K562 (cell line): ENCODE measurements around the gene GBP7. TPM values are rescaled to one million over a fixed set of nuclear protein-coding genes. Genes with fewer than 3 reads are reported as not detected.

Experiments used
- ATAC-seq: fragments of 200-7000 bp; cut with Tn5 transposase; 3 replicates; pipeline ENCODE4 v1.9.1; 2020; ENCODE audit warnings: moderate library complexity
- BruUV-seq: library from RNA; stranded (reverse); fragments of 400-500 nt; replicated peaks from 2 replicates; lab custom pipeline; 2021; lab: Mats Ljungman, UMichigan
- CTCF ChIA-PET: fragments of 300-600 bp; formaldehyde crosslinking; extraction: SDS; loops from one replicate; lab custom pipeline; 2021; ENCODE audit warnings: low intra/inter-chr PET ratio; lab: Yijun Ruan, JAX
- POLR2A ChIA-PET: fragments of 300-600, 350-650 bp; sonication (Branson Sonifier 250); formaldehyde crosslinking; extraction: SDS; loops from one replicate; lab custom pipeline; 2021; ENCODE audit warnings: antibody characterized with exemption, inconsistent platforms; lab: Yijun Ruan, JAX
- DNase-seq, 4 experiments: peaks; one replicate each; pipeline versions ENCODE4 v3.0.0 to v3.0.0-alpha.2; 2011 to 2018; ENCODE audit warnings: low spot score in 3 of 4, mixed read lengths in 3 of 4; ENCODE audit errors: extremely low read depth in 1 of 4
- FAIRE-seq: peaks from 2 replicates; lab custom pipeline; 2011; peaks lifted over from hg19 to GRCh38; lab: Jason Lieb, UNC
- H2AFZ ChIP-seq: 2 replicates; pipeline ENCODE4 v1.6.0; 2011; ENCODE audit warnings: low read depth, low read length, control low read depth, inconsistent platforms
- H3K27ac ChIP-seq: fragments of 200-600 bp; 3 replicates; pipeline ENCODE4 v1.8.0; 2011; ENCODE audit warnings: low read depth, mild to moderate bottlenecking, control low read depth, inconsistent platforms, low read length, moderate library complexity, mixed read lengths; ENCODE audit errors: extremely low read depth
- H3K27me3 ChIP-seq, 2 experiments: fragments of 300-600 bp in 1 of 2; 2 replicates in 1 of 2; 3 replicates in 1 of 2; pipeline versions ENCODE4 v1.6.0 to v1.8.0; 2011; ENCODE audit warnings: inconsistent platforms in 2 of 2, low read length in 2 of 2, mild to moderate bottlenecking in 1 of 2, mixed read lengths in 1 of 2, moderate library complexity in 1 of 2; ENCODE audit not compliant: control insufficient read depth in 2 of 2, insufficient read depth in 2 of 2
- H3K36me3 ChIP-seq: fragments of 300-600 bp; 3 replicates; pipeline ENCODE4 v1.8.0; 2011; ENCODE audit warnings: mild to moderate bottlenecking, low read length, inconsistent platforms; ENCODE audit not compliant: control insufficient read depth, insufficient read depth
- H3K4me1 ChIP-seq, 2 experiments: fragments of 200-600 bp in 1 of 2; replicated peaks in 1 of 2; 2 replicates in 1 of 2; 3 replicates in 1 of 2; pipeline versions ENCODE4 v1.5.1 to v1.8.0; 2011; ENCODE audit warnings: inconsistent platforms in 2 of 2, low read length in 2 of 2, mild to moderate bottlenecking in 1 of 2, mixed read lengths in 1 of 2, moderate library complexity in 1 of 2; ENCODE audit not compliant: control insufficient read depth in 2 of 2, insufficient read depth in 2 of 2
- H3K4me2 ChIP-seq: 2 replicates; pipeline ENCODE4 v1.6.1; 2011; ENCODE audit warnings: low read length, control low read depth, inconsistent platforms, mixed read lengths; ENCODE audit not compliant: insufficient read depth
- H3K4me3 ChIP-seq: fragments of 200-600 bp; sonication (generic), shearing (Covaris generic); 2 replicates; pipeline ENCODE4 v1.5.1; 2016; ENCODE audit warnings: control low read depth, inconsistent platforms
- H3K79me2 ChIP-seq: fragments of 200-600 bp; 3 replicates; pipeline ENCODE4 v1.8.0; 2011; ENCODE audit warnings: low read length, inconsistent platforms; ENCODE audit not compliant: control insufficient read depth, insufficient read depth
- H3K9ac ChIP-seq, 2 experiments: 2 replicates each; pipeline versions ENCODE4 v1.6.0 to v1.6.1; 2011; ENCODE audit warnings: low read depth in 2 of 2, low read length in 2 of 2, control low read depth in 1 of 2, inconsistent platforms in 1 of 2, mild to moderate bottlenecking in 1 of 2, mixed read lengths in 1 of 2; ENCODE audit not compliant: insufficient read depth in 1 of 2
- H3K9me1 ChIP-seq: one replicate; pipeline ENCODE4 v1.6.0; 2011; ENCODE audit warnings: inconsistent platforms, mild to moderate bottlenecking, low read length, moderate library complexity; ENCODE audit not compliant: control insufficient read depth, insufficient read depth
- H3K9me3 ChIP-seq: replicated peaks from 2 replicates; pipeline ENCODE4 v1.5.1; 2011; ENCODE audit warnings: low read depth, low read length, inconsistent platforms; ENCODE audit not compliant: control insufficient read depth, insufficient read depth
- H4K20me1 ChIP-seq: replicated peaks from 2 replicates; pipeline ENCODE4 v1.6.1; 2011; ENCODE audit warnings: low read length, inconsistent platforms, mixed read lengths; ENCODE audit not compliant: control insufficient read depth, insufficient read depth
- CBFA2T2 ChIP-seq: fragments of 450-650 bp; conservative IDR thresholded peaks from 2 replicates; pipeline ENCODE4 v1.6.1; 2017; ENCODE audit warnings: mild to moderate bottlenecking
- EZH2 ChIP-seq: IDR thresholded peaks from 2 replicates; pipeline ENCODE4 v1.6.1; 2012; ENCODE audit warnings: low read depth, mild to moderate bottlenecking, inconsistent platforms, low read length, borderline replicate concordance
- FUS ChIP-seq: fragments of 200-400 bp; formaldehyde crosslinking; optimal IDR thresholded peaks from 2 replicates; pipeline ENCODE3; 2017; ENCODE audit warnings: low read depth, low read length
- HMG20A ChIP-seq: fragments of 450-650 bp; formaldehyde crosslinking; conservative IDR thresholded peaks from 2 replicates; pipeline ENCODE4 v1.4.0; 2020; ENCODE audit warnings: mild to moderate bottlenecking, mixed read lengths
- IFI16 ChIP-seq: fragments of 250-450 bp; sonication (Bioruptor Pico); IDR thresholded peaks from 2 replicates; pipeline ENCODE4 v2.1.2; 2022; ENCODE audit warnings: mild to moderate bottlenecking, inconsistent platforms
- RCOR1 ChIP-seq, 2 experiments: IDR thresholded peaks; 2 replicates each; pipeline ENCODE4 v1.6.1; 2012; ENCODE audit warnings: low read depth in 2 of 2, low read length in 2 of 2, borderline replicate concordance in 1 of 2, improper control_type of control experiment in 1 of 2
- SMAD1 ChIP-seq: fragments of 150-350 bp; IDR thresholded peaks from 2 replicates; pipeline ENCODE4 v1.6.1; 2014; ENCODE audit warnings: low read length, low read depth; ENCODE audit not compliant: partially characterized antibody
- ZNF143 ChIP-seq: sonication (generic); formaldehyde crosslinking; IDR thresholded peaks from 2 replicates; pipeline ENCODE4 v1.9.0; 2022; ENCODE audit warnings: mild to moderate bottlenecking, missing genetic modification reagents
- ZNF175 ChIP-seq: fragments of 200-800 bp; sonication (Bioruptor generic); IDR thresholded peaks from 2 replicates; pipeline ENCODE4 v1.6.1; 2016; ENCODE audit warnings: low read depth, mild to moderate bottlenecking, missing genetic modification characterization, missing compliant biosample characterization
- ZNF408 ChIP-seq: fragments of 250-450 bp; sonication (Bioruptor Pico); IDR thresholded peaks from 2 replicates; pipeline ENCODE4 v1.4.0; 2020; ENCODE audit warnings: low read depth, mild to moderate bottlenecking, moderate library complexity
- ZNF699 ChIP-seq: fragments of 250-450 bp; sonication (Bioruptor Pico); IDR thresholded peaks from 2 replicates; pipeline ENCODE4 v1.8.0; 2021; ENCODE audit warnings: mild to moderate bottlenecking, moderate library complexity; ENCODE audit not compliant: insufficient replicate concordance
- ZSCAN29 ChIP-seq: fragments of 450-650 bp; IDR thresholded peaks from 2 replicates; pipeline ENCODE4 v1.6.1; 2017
- WGBS: fragments of 100-300 bp; shearing (Covaris generic); methylation state at CpG from one replicate; pipeline ENCODE4 v1.1.6; 2016; ENCODE audit warnings: low coverage, mixed read lengths; ENCODE audit not compliant: insufficient coverage; ENCODE audit errors: missing lambda C conversion rate; 5-methylcytosine and 5-hydroxymethylcytosine counted together
- in situ Hi-C: fragments of 300-500 bp; cut with MboI; formaldehyde crosslinking; loops from 4 replicates; pipeline ENCODE4 v1.15.0; 2018; ENCODE audit warnings: inconsistent platforms, mixed read lengths
- intact Hi-C: fragments of 100-400 bp; cut with micrococcal nuclease; formaldehyde crosslinking; loops from 2 replicates; pipeline ENCODE4 v1.14.2; 2022
- polyA plus RNA-seq, 8 experiments: library from polyadenylated mRNA; depleted of rRNA in 4 of 8; stranded (reverse) in 5 of 8; unstranded in 3 of 8; fragments of >200 nt; fragmentation: Nextera tagmentation in 2 of 8; fragmentation: Illumina TruSeq in 1 of 8; extraction: Ambion mirVana in 2 of 8; extraction: Trizol in 1 of 8; gene quantifications; 2 replicates each; pipeline versions ENCODE4 v1.2.1 to v1.2.3, GENCODE V29; 2011 to 2014; ENCODE audit warnings: inconsistent platforms in 1 of 8, missing spikeins in 1 of 8
- total RNA-seq, 7 experiments: library from RNA; depleted of rRNA in 6 of 7; stranded (reverse); fragments of >200 nt in 6 of 7; fragmentation: Illumina TruSeq in 2 of 7; extraction: Trizol in 2 of 7; gene quantifications; 2 replicates each; pipeline versions ENCODE4 v1.2.1 to v1.2.3, GENCODE V29; 2011 to 2021; ENCODE audit warnings: low replicate concordance in 1 of 7
- TF ChIP-seq, protein P1 (sequence below): fragments of 200-400 bp; formaldehyde crosslinking; IDR thresholded peaks from 2 replicates; pipeline ENCODE4 v1.6.1; 2017; ENCODE audit warnings: mild to moderate bottlenecking, low read depth, low read length, moderate library complexity
- TF ChIP-seq, protein P2 (sequence below): fragments of 250-450 bp; sonication (Bioruptor Pico); IDR thresholded peaks from 2 replicates; pipeline ENCODE4 v1.5.0; 2021; ENCODE audit warnings: mild to moderate bottlenecking, moderate library complexity
- TF ChIP-seq, protein P3 (sequence below): fragments of 450-650 bp; formaldehyde crosslinking; IDR thresholded peaks from 2 replicates; pipeline ENCODE4 v1.4.0; 2020; ENCODE audit warnings: mild to moderate bottlenecking

The GBP7 gene
- total and polyA plus RNA-seq, 9 of the 15 experiments (the other 6 are each of a cell fraction or from before 2014, with no cell fraction given) = 0.03 TPM; not detected in 8

DNA sequence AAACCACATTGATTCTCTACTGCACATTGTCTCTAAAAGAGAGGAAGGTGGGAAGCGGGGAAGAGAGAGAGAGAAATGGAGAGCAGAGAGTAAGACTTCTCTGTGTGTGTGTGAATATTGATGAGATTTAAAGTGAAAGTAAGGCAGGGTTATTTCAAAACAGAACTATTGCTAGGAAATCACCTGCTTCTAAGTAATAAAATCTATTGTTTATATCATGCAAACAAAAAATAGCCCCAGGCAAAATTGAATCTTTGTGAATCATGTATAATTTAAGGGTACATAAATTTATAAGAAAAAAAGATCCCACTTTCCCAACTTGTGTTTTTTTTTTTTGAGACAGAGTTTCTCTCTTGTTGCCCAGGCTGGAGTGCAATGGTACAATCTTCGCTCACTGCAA lies 1.2 kb upstream of the GBP7 start:
- Histone ChIP-seq H3K9me3 (no peaks in the 10 kb centered on the region), H3K4me3 (no peak overlapping the region), H3K27ac (no peak overlapping the region), H3K4me1 (no peaks in the 10 kb centered on the region), H3K9me1 (no peaks in the 10 kb centered on the region), H3K4me2 (no peak overlapping the region), H2AFZ (no peak overlapping the region), H3K9ac (no peak overlapping the region), H3K36me3 (no peaks in the 10 kb centered on the region), H4K20me1 (no peaks in the 10 kb centered on the region), H3K79me2 (no peaks in the 10 kb centered on the region), H3K27me3 (no peaks in the 10 kb centered on the region)
- in situ Hi-C loops = no loop called here
- DNase-seq (no peak), ATAC-seq (no peak), FAIRE-seq (no peak)
- ChIA-PET POLR2A (no interaction called here), CTCF (no interaction called here)
- TF ChIP-seq HMG20A (CRISPR knock-in tag) (no peak), ZSCAN29 (no peak), FUS (no peak), ZNF175 (CRISPR knock-in tag) (no peak), ZNF699 (CRISPR knock-in tag) (no peak), ZNF408 (no peak), EZH2 (no peak), SMAD1 (no peak), ZNF143 (no peak), CBFA2T2 (no peak), RCOR1 (IDR thresholded peaks at IDR 0.05; ENCODE audit: borderline replicate concordance in 1 of 2, low read depth in 2 of 2, low read length in 2 of 2) (no peak), IFI16 (CRISPR knock-in tag) (no peak)
- TF ChIP-seq, protein P1, sequence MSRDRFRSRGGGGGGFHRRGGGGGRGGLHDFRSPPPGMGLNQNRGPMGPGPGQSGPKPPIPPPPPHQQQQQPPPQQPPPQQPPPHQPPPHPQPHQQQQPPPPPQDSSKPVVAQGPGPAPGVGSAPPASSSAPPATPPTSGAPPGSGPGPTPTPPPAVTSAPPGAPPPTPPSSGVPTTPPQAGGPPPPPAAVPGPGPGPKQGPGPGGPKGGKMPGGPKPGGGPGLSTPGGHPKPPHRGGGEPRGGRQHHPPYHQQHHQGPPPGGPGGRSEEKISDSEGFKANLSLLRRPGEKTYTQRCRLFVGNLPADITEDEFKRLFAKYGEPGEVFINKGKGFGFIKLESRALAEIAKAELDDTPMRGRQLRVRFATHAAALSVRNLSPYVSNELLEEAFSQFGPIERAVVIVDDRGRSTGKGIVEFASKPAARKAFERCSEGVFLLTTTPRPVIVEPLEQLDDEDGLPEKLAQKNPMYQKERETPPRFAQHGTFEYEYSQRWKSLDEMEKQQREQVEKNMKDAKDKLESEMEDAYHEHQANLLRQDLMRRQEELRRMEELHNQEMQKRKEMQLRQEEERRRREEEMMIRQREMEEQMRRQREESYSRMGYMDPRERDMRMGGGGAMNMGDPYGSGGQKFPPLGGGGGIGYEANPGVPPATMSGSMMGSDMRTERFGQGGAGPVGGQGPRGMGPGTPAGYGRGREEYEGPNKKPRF = no peak
- TF ChIP-seq, protein P2, sequence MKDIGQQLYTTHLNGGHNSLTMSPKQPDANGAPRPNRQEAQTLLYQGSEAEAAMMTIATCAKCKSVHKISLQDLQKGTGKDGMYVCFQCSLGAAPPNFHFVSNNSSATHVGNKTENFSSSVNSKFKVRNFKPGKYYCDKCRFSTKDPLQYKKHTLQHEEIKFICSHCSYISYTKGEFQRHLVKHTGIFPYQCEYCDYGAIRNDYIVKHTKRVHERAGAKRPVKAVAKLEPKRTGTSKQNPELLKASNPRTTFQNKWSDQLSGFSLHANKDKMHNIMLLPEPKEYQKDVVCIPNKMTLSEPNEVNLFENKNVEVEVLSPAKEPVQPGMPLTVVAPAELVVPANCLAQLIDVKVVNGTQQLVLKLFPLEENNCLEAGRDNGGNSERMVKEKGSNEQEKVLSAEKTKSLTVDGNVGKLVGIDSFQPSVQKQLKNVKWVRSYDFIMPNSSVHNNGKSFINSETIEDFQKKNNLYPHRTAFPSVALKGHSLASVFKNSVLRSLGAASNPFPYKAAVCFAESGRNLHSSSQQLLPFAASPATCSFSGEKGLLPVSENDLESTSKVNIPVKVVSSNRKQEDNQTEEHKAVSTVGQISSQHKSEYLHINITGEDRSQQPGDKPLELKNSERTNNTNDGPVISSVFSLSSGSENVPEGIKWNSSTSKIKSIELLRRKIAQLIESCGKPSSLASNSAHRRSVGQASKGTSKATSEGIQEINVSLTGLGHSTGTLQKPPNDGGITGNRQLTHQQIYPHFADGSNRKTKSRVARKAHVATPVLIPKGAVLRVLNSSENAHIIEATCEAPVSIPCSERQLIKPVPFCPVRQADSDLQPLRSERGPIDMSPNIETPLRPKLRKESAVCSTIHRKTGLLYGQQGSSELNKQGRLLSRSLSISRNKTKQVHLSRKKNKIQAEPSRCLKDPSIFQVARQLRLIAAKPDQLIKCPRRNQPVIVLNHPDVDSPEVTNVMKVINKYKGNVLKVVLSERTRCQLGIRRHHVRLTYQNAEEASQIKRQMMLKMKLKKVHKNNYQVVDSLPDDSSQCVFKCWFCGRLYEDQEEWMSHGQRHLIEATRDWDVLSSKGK (CRISPR knock-in tag) = no peak
- TF ChIP-seq, protein P3, sequence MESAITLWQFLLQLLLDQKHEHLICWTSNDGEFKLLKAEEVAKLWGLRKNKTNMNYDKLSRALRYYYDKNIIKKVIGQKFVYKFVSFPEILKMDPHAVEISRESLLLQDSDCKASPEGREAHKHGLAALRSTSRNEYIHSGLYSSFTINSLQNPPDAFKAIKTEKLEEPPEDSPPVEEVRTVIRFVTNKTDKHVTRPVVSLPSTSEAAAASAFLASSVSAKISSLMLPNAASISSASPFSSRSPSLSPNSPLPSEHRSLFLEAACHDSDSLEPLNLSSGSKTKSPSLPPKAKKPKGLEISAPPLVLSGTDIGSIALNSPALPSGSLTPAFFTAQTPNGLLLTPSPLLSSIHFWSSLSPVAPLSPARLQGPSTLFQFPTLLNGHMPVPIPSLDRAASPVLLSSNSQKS (CRISPR knock-in tag) = no peak
- BruUV-seq = no TSS peak
- 0% methylated on average over 2 of the region's 2 CpGs for WGBS
- intact Hi-C loops = loop anchor here (5.0 kb wide), 1 partner anchor 50 kb away; no protein-coding TSS in a partner anchor
